Hepatocyte (in vitro differentiated cells): ENCODE measurements around the gene TBC1D21. TPM values are rescaled to one million over a fixed set of nuclear protein-coding genes. Genes with fewer than 3 reads are reported as not detected.

Source experiments
- DNase-seq: peaks from one replicate; pipeline ENCODE4 v3.0.0-alpha.2; 2016; ENCODE audit warnings: low spot score
- H2AFZ ChIP-seq: fragments of 200-600 bp; sonication (generic); 2 replicates; pipeline ENCODE4 v1.6.0; 2016; ENCODE audit warnings: antibody characterized with exemption, mild to moderate bottlenecking
- H3K27ac ChIP-seq: fragments of 200-600 bp; sonication (generic); 2 replicates; pipeline ENCODE4 v1.5.1; 2016; ENCODE audit warnings: mild to moderate bottlenecking
- H3K27me3 ChIP-seq: fragments of 200-600 bp; sonication (generic); 2 replicates; pipeline ENCODE4 v1.6.1; 2016
- H3K36me3 ChIP-seq: fragments of 200-600 bp; sonication (generic); replicated peaks from 2 replicates; pipeline ENCODE4 v1.5.1; 2016; ENCODE audit warnings: low read depth; ENCODE audit not compliant: insufficient read depth
- H3K4me1 ChIP-seq: fragments of 200-600 bp; sonication (generic); 2 replicates; pipeline ENCODE4 v1.5.1; 2016; ENCODE audit warnings: mild to moderate bottlenecking, moderate library complexity; ENCODE audit not compliant: insufficient read depth
- H3K4me2 ChIP-seq: fragments of 200-600 bp; sonication (generic); 2 replicates; pipeline ENCODE4 v1.6.0; 2016
- H3K4me3 ChIP-seq: fragments of 200-600 bp; sonication (generic); 2 replicates; pipeline ENCODE4 v1.5.1; 2016; ENCODE audit warnings: mild to moderate bottlenecking
- H3K79me2 ChIP-seq: fragments of 200-600 bp; sonication (generic); 2 replicates; pipeline ENCODE4 v1.6.0; 2017; ENCODE audit warnings: mild to moderate bottlenecking
- H3K9me2 ChIP-seq: fragments of 200-600 bp; sonication (generic); replicated peaks from 2 replicates; pipeline ENCODE4 v1.6.0; 2017; ENCODE audit warnings: mild to moderate bottlenecking; ENCODE audit not compliant: insufficient read depth
- H3K9me3 ChIP-seq: fragments of 200-600 bp; sonication (generic); 2 replicates; pipeline ENCODE4 v1.5.1; 2016; ENCODE audit warnings: low read depth, mild to moderate bottlenecking
- H4K20me1 ChIP-seq: fragments of 200-600 bp; sonication (generic); 2 replicates; pipeline ENCODE4 v1.6.0; 2016; ENCODE audit warnings: mild to moderate bottlenecking; ENCODE audit not compliant: insufficient read depth, poor library complexity, severe bottlenecking
- CTCF ChIP-seq: fragments of 200-600 bp; sonication (generic); IDR thresholded peaks from 2 replicates; pipeline ENCODE4 v1.5.1; 2016; ENCODE audit warnings: antibody characterized with exemption, mild to moderate bottlenecking; ENCODE audit not compliant: poor library complexity
- EZH2 ChIP-seq: fragments of 200-600 bp; sonication (generic); IDR thresholded peaks from 2 replicates; pipeline ENCODE4 v1.6.1; 2016; ENCODE audit warnings: antibody characterized with exemption, mild to moderate bottlenecking, borderline replicate concordance
- EZH2phosphoT487 ChIP-seq: fragments of 200-600 bp; sonication (generic); IDR thresholded peaks from one replicate; pipeline ENCODE4 v1.6.1; 2018; ENCODE audit warnings: antibody characterized with exemption, mild to moderate bottlenecking, low read depth, moderate library complexity; ENCODE audit not compliant: unreplicated experiment, severe bottlenecking
- WGBS: methylation state at CpG from one replicate; pipeline ENCODE4 v1.1.6; 2016; ENCODE audit warnings: low lambda C conversion rate; ENCODE audit errors: missing lambda C conversion rate; 5-methylcytosine and 5-hydroxymethylcytosine counted together
- polyA plus RNA-seq: library from polyadenylated mRNA; unstranded; fragments of >200 nt; fragmentation: Nextera tagmentation; extraction: Ambion mirVana; gene quantifications from 2 replicates; pipeline ENCODE4 v1.2.1, GENCODE V29; 2016
- total RNA-seq: library from RNA; depleted of rRNA; stranded (reverse); fragments of >200 nt; gene quantifications from 2 replicates; pipeline ENCODE4 v1.2.3, GENCODE V29; 2014

TBC1D21 gene
- total and polyA plus RNA-seq, 2 experiments from 2014 or later, result not detected

- Histone ChIP-seq H3K9me2 (no peaks in the 10 kb centered on the region), H3K27me3 (peaks cover 10% of the 10 kb centered on the region), H4K20me1 (no peaks in the 10 kb centered on the region), H3K27ac (no peak overlapping the region), H3K4me2 (no peak overlapping the region), H3K36me3 (no peaks in the 10 kb centered on the region), H3K4me1 (no peaks in the 10 kb centered on the region), H3K79me2 (no peaks in the 10 kb centered on the region), H3K9me3 (no peaks in the 10 kb centered on the region), H3K4me3 (no peak overlapping the region), H2AFZ (no peak overlapping the region)
- 75% methylated on average over 14 of the region's 14 CpGs for WGBS
- TF ChIP-seq EZH2 (no peak), EZH2phosphoT487 (no peak), CTCF (no peak)
- DNase-seq, result no peak
Measured at GRCh38 chr15:73856458-73857192, 16.7 kb upstream of the TBC1D21 start.

GRCh38 chr15:73857193-73857920, 16.0 kb upstream of the TBC1D21 start:
- Histone ChIP-seq H3K36me3 (no peaks in the 10 kb centered on the region), H3K27me3 (peaks cover 15% of the 10 kb centered on the region), H3K27ac (no peak overlapping the region), H3K79me2 (no peaks in the 10 kb centered on the region), H3K9me3 (no peaks in the 10 kb centered on the region), H4K20me1 (no peaks in the 10 kb centered on the region), H3K4me2 (no peak overlapping the region), H3K4me1 (no peaks in the 10 kb centered on the region), H2AFZ (no peak overlapping the region), H3K4me3 (no peak overlapping the region), H3K9me2 (no peaks in the 10 kb centered on the region)
- TF ChIP-seq CTCF (no peak), EZH2phosphoT487 (no peak), EZH2 (no peak)
- DNase-seq, result no peak
- 70% methylated on average over 7 of the region's 7 CpGs for WGBS

DNA sequence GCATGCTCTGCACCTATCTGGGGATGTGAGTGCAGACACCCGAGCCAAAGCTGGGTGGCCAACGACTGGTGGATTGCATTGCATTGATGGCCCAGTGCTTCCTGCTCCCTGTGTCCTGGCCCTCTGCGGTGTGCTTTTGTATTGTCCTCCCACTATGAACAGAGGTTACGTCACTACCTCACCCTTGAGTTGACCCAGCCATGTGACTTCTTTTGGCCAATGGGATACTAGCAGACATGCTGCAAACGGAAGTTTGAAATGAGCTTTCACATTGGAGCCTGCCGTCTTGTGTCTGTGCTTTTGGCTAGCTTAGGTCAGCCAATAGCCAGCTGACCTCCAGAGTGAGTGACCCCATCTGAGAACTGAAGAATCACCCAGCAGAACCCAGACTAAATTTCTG, 15.3 kb upstream of the TBC1D21 start:
- no peaks in the 10 kb centered on the region for H3K79me2 ChIP-seq
- H3K4me1 ChIP-seq, result no peaks in the 10 kb centered on the region
- peaks cover 15% of the 10 kb centered on the region for H3K27me3 ChIP-seq
- H2AFZ ChIP-seq, result no peak overlapping the region
- H3K9me3 ChIP-seq, result no peaks in the 10 kb centered on the region
- no peaks in the 10 kb centered on the region for H4K20me1 ChIP-seq
- no peak overlapping the region for H3K4me3 ChIP-seq
- H3K36me3 ChIP-seq, result no peaks in the 10 kb centered on the region
- no peak overlapping the region for H3K4me2 ChIP-seq
- DNase-seq, result no peak
- 88% methylated on average over 6 of the region's 6 CpGs for WGBS
- no peaks in the 10 kb centered on the region for H3K9me2 ChIP-seq
- H3K27ac ChIP-seq, result no peak overlapping the region
- TF ChIP-seq EZH2, result no peak
- no peak for TF ChIP-seq EZH2phosphoT487
- no peak for TF ChIP-seq CTCF
